H4 (cell line): ENCODE results near the gene LRRC51. TPM values are rescaled to one million over a fixed set of nuclear protein-coding genes. Genes with fewer than 3 reads are reported as not detected.
A peak's percentile ranks its signal among the peaks of the same experiment; 100 is the strongest.

ENCODE experiments used
- DNase-seq: peaks from one replicate; pipeline ENCODE4 v3.0.0-alpha.2; 2015; ENCODE audit warnings: low spot score
- total RNA-seq: library from RNA; depleted of rRNA; stranded (reverse); fragments of >200 nt; shearing (Covaris generic); gene quantifications from 2 replicates; pipeline ENCODE4 v1.2.3, GENCODE V29; 2014

The LRRC51 gene
- total RNA-seq, 1 experiment from 2014 or later: 3.9 TPM

- DNase-seq: no peak
Observed at GRCh38 chr11:72070491-72070890, 10.2 kb upstream of the LRRC51 start.

GRCh38 chr11:72072348-72072747, 8.3 kb upstream of the LRRC51 start:
- DNase-seq: peak; percentile 55

GRCh38 chr11:72075109-72075508, 5.5 kb upstream of the LRRC51 start:
- no peak for DNase-seq

GRCh38 chr11:72075756-72076155, 4.9 kb upstream of the LRRC51 start:
- DNase-seq: no peak

- DNase-seq: no peak
Observed at GRCh38 chr11:72078477-72078876, 2.2 kb upstream of the LRRC51 start.

- DNase-seq: no peak
Observed at GRCh38 chr11:72079819-72080325, 778 bp upstream of the LRRC51 start.

- DNase-seq: no peak
Observed at GRCh38 chr11:72081184-72081644, 564 bp downstream of the LRRC51 start.

- no peak for DNase-seq
Observed at GRCh38 chr11:72081821-72082453, 1.3 kb downstream of the LRRC51 start.

GRCh38 chr11:72083414-72083813, 2.8 kb downstream of the LRRC51 start:
- DNase-seq: no peak

GRCh38 chr11:72084076-72084475, 3.4 kb downstream of the LRRC51 start:
- DNase-seq: no peak

- DNase-seq: no peak
Observed at GRCh38 chr11:72084965-72085364, 4.3 kb downstream of the LRRC51 start.

- DNase-seq: no peak
Observed at GRCh38 chr11:72085621-72086351, 5.1 kb downstream of the LRRC51 start.

GRCh38 chr11:72088076-72088808, 7.6 kb downstream of the LRRC51 start:
- no peak for DNase-seq

- peak; percentile 59 for DNase-seq
Observed at GRCh38 chr11:72091292-72091691, 10.6 kb downstream of the LRRC51 start.

GRCh38 chr11:72098741-72099140, 18.1 kb downstream of the LRRC51 start:
- DNase-seq: no peak

GRCh38 chr11:72100009-72100408, 19.4 kb downstream of the LRRC51 start:
- DNase-seq: no peak

GRCh38 chr11:72100462-72100861, 19.8 kb downstream of the LRRC51 start:
- no peak for DNase-seq

- no peak for DNase-seq
Observed at GRCh38 chr11:72102162-72102561, 21.5 kb downstream of the LRRC51 start.

GRCh38 chr11:72102631-72102945, 21.9 kb downstream of the LRRC51 start:
- DNase-seq: no peak

- peak; percentile 99 for DNase-seq
Observed at GRCh38 chr11:72102946-72103753, 22.5 kb downstream of the LRRC51 start, which contains the start of gene LAMTOR1. LAMTOR1 (minus strand) TSS chr11:72103297; CDS start chr11:72103224, 73 bp downstream.

- DNase-seq: no peak
Observed at GRCh38 chr11:72103754-72104167, 23.1 kb downstream of the LRRC51 start.

GRCh38 chr11:72105888-72106287, 25.2 kb downstream of the LRRC51 start, which contains the start of gene TOMT:
TOMT (plus strand) TSS chr11:72105924; CDS start chr11:72105952, 28 bp downstream.
- DNase-seq: no peak
